ENCODE measurements around the gene FAM124A.

FAM124A gene

DNA sequence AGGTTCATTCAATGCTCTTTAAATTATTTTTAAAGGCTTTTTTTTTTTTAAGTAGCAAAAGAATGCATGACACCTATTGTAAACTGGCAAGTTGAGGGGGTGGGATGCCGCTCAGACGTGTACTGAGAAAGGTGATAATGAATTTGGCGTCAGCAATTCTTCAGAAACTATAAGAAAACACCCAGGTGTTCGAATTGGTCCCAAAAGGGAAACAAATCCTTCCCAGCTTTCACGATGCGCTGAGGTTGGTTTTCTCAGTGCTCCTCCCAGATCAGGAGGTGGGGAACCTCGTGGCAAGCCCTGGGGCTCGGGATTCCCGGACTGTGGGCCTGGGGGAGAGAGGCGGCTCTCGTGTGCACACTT, 543 bp upstream of the FAM124A start:
- no peak for DNase-seq

DNA sequence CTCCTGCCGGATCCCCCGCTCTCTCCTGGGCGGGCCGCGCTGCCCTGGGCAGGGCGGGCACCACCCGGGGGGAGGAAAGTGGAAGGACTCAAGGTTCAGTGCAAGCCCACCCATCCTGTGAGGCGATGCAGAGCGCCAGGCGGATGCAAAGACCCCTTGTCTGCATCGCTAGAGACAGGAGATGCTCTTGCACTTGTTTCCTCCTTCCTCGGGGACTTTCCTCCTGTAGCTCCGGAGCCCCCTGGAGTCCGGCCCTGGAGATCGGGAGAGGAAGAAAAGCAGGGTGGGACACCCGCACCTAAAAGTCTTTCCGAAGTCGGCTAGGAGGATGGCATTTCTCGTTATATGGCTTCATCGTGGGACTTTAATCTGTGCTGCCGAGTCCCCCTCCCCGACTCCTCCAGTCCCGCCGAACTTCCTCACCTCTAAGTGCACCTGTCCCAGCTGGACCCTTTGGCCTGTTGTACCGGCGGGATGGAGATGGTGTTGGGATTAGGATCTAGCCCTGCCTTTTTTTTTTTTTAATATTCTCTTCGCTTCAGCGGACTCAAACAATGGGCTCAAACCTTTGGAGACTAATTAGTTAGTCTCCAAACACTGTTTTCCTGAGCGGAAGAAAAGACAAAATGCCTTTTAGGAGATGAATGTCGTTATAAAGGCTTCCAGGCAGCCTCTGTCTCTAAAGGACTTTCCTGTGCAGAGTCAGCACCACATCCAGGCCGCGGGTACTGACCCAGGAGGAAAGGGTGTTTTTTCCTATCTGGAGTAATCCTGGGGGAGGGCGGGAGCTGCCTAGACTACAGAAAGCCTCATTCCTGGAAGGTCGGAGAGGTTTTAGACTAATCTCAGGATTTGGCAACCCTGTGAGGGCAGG, 725 bp downstream of the FAM124A start:
- peak; percentile 32 for DNase-seq

- DNase-seq, result no peak
Observed at GRCh38 chr13:51223560-51224270, 1.5 kb downstream of the FAM124A start.

DNA sequence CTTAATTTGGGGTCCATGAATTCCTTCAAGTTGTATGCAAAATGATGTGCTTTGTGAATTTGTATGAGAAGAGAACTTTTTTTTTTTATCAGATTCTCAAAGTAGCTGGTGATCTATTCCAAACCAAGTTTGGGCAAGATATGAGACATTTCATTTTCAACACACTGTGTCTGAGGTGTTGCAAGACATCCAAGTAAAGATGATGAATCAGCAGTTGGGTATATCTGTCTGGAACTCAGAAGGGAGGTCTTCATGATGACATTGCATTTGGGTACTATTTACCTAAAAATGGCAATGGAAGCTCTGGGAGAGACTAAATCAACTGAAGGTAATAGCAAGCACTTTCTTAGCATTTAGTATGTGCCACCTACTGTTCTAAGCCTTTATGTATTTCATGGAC, 2.8 kb downstream of the FAM124A start:
- no peak for DNase-seq

GRCh38 chr13:51227404-51227803, 5.2 kb downstream of the FAM124A start:
- DNase-seq, result no peak

DNA sequence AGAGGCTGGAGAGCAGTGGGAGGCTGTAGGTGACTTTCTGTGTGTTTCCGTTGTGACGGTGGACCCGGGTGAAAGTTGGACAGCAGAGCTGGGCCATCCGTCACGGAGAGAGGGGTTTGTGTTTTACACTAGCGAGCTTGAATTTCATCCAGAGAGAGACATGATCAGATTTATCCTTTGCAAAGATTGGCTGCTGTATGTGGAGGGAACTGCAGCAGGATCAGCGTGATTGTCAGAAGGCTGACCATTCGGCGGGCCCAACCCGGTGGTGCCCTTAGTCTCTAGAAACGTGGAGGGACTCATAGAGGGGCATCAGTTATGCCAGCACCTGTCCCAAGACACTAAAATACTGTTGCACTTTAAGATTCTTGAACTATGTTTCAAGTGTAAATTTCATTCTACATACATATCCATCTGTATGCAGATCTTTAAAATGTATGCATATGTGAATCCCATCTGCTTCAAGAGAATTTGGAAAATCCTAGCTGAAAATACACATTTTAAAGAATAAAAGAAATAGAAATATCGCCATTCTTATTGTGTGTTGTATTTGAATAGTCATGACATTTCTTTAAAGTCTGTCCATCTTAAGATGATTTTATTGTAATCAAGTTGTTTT, 7.0 kb downstream of the FAM124A start:
- DNase-seq, result no peak

- no peak for DNase-seq
Observed at GRCh38 chr13:51229731-51230130, 7.5 kb downstream of the FAM124A start.

- DNase-seq, result no peak
Observed at GRCh38 chr13:51230477-51231105, 8.4 kb downstream of the FAM124A start.

- no peak for DNase-seq
Observed at GRCh38 chr13:51231456-51231855, 9.3 kb downstream of the FAM124A start.

- DNase-seq, result no peak
Observed at GRCh38 chr13:51232328-51232727, 10.1 kb downstream of the FAM124A start.

DNA sequence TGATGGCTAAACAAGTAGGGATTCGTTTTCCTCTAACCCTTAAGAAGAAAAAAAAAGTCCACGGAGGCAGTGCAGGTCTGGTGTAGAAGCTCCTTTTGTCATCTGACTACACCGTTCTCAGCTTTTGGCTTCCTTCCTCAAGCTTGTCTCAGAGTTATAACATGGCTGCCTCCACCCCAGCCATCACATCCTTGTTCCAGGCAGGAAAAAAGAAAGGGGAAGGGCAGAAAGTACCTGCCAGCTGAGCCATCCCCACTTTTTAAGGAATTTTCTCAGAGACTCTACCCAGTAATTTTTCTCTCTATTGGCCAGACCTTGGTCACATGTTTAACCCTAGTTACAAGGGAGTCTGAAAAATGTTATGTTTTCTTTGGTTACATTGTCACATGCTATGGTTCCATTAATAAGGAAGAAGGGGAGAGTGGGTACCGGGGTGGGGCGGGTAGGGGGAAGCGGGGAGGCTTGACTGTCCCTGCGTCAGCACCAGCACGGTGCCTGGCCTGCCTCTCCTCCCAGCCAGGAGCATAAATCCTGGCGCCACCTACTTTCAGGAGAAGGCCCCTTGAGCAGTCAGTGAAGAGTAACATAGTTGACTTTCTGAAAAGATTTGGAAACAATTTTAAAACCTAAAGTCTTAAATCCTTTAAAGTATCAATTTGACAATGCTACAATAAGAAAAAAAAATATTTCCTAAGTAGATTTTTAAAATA, 11.1 kb downstream of the FAM124A start:
- no peak for DNase-seq

DNA sequence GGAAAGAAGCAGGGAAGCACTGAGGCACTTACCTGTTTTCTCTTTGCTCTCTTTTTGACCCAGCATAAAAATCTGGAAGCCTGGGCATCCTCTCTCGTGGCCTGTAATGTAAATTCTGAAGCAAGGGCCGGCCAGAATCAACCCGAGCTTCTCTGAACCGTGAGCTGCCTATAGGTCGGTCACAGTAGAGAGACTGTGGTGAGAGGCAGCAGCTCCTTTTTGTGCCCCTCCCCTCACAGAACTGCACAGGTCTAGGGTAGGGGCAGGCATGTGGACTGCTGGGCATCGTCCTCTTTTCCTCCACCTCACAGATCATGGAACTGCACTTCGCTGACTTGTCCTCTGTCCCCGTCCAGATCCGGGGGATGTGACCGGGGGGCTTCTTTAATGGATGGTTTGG, 12.5 kb downstream of the FAM124A start:
- no peak for DNase-seq

DNA sequence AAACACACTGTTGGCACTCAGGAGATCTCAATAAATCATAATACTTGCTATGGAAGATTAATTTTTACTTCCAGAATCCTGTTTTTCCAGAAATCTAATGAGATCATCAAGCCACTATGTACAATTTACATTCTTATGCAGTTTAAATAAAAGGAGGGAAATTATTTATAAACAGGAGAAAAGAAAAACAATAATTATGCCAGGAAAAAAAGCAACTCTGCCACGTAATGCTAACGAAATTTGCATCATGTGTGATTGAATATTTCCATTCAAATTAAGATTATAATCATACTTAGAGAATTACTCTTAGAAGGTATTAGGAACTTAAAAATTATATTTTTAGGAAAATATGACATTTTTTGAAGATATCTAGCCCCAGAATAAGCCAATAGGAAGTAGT, 13.0 kb downstream of the FAM124A start:
- no peak for DNase-seq

DNA sequence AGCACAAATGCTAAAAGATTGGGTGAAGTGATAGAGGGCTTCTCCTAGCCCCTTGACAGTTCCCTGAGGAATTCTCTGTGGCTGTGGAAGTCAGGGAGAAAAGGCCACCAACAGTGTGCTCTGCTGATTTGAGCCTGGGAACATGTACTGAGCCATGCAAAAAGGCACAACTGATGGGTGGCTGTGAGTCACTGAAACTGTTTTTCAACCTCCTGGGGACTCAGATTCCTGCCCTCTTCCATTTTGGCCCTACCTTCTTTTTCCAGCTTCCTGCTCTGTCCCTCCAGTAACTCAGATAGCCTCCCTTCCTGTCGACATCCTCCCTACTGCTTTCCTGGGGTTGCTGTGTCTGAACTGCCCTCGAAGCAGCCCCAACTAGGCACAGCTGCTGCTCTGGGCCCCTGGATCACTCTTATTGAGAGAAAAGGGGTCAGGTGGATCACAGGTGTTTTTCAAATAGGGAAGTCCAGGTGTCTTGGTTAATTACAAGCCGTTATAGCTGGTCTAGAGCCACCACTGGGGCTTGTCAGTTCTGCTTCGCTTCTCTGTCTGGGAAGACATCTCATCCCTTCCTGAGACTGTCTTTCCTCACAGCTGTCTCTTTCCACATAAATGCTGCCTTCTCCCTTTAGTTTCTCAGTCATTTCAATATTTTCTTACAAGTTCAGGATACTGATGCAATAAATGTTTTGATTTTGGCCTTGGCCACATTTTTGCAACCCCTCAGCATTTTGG, 13.7 kb downstream of the FAM124A start:
- peak; percentile 11 for DNase-seq

GRCh38 chr13:51236491-51236792, 14.2 kb downstream of the FAM124A start:
- DNase-seq, result no peak

DNA sequence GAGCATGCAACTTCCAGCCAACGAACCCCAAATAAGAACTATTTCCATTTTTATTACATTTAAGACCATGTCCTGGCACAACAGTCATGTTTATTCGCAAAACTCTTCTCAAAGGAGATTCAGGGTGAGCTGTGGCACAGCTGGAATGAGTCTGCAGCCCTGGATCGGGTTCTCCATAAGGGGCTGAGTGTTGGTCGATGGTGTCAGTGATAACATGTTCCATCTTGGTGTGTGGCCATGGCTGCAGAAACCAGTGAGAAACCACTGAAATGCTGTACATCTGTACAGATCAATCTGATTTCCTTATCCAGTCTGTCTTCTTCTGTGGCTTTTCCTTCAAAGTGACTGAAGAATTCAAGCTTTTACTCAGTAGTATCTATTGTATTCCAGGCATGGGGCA, 15.2 kb downstream of the FAM124A start:
- no peak for DNase-seq

GRCh38 chr13:51237887-51238286, 15.7 kb downstream of the FAM124A start:
- no peak for DNase-seq

- DNase-seq, result no peak
Observed at GRCh38 chr13:51240178-51240577, 18.0 kb downstream of the FAM124A start.

GRCh38 chr13:51240958-51241357, 18.8 kb downstream of the FAM124A start:
- no peak for DNase-seq

- DNase-seq, result no peak
Observed at GRCh38 chr13:51241720-51242119, 19.5 kb downstream of the FAM124A start.

GRCh38 chr13:51243227-51243626, 21.0 kb downstream of the FAM124A start:
- no peak for DNase-seq

DNA sequence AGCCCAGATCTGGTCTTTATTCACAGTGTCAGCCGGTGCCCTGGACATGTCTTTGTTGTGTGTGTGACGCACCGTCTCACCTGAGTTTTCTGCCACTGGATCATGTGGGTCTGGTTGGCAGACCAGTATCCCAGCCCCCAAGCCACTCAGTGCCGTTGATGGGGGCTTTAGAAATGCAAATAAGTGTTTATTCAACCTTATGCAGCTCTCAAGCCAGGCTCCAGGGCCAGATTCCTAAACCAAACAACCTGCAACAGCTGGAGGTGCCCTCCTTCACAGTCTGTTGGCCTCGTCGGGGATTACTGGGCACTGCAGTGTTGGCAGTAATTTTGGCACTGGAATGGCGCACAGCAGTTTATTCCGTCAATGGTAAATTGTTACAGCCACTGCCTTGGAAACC, 21.6 kb downstream of the FAM124A start:
- DNase-seq, result no peak
